ENCODE data around the gene LMO2. TPM values are rescaled to one million over a fixed set of nuclear protein-coding genes. Genes with fewer than 3 reads are reported as not detected.

The LMO2 gene
- total and polyA plus RNA-seq, 2 donors (not counting 3 experiments of a cell fraction or from before 2014, with no cell fraction given): 60.4 to 66.8 TPM

DNA sequence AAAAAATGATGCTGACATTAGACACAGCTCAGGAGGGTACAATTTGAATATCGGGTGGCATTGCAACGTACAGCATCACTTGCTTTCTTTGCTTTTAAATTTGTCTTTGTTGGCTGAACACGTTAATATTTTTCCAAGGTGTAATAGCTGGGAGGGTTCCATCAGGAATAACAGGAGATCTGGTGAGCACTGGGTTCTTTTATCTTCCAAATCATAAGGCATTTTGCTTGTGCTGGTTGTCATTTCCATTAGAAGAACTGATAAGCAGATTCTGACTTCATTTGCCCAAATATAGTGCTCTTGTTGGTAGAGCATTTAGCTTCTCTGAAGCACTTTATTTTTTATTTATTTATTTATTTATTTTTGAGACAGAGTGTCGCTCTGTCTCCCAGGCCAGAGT, 48.9 kb downstream of the LMO2 start:
- H3K27me3 ChIP-seq (ENCODE audit: control insufficient read depth in 2 of 2, insufficient read depth in 2 of 2, low read length in 2 of 2): peaks cover 26 to 28% of the 10 kb centered on the region in 2 experiments
- POLR2A ChIA-PET: no interaction called here

More for the DNA sequence above, 48.9 kb downstream of the LMO2 start:
- no peak for FAIRE-seq
- intact Hi-C loops (cut with micrococcal nuclease) (no loop called here), dilution Hi-C loops (cut with MboI; ENCODE audit: extremely low pct_ligation_motif_present, low sequenced_read_pairs) (no loop called here)
- no peak overlapping the region for H3K9ac ChIP-seq (replicated peaks; ENCODE audit: extremely low read depth, insufficient read depth, low read length)
- CTCF ChIA-PET: interaction anchor here (0.9 to 3.0 kb wide), 8 partner anchors 11 to 154 kb away, joined by 3 to 21 read pairs (median 6); no protein-coding TSS in a partner anchor
- no TSS peak for BruUV-seq (replicated peaks)
- H3K4me1 ChIP-seq (ENCODE audit: control insufficient read depth, extremely low read depth, insufficient read depth, low read length): no peaks in the 10 kb centered on the region
- TF ChIP-seq FOS (IDR thresholded peaks at IDR 0.05; ENCODE audit: borderline replicate concordance, insufficient read depth, low read length) (no peak), CTCF (IDR thresholded peaks at IDR 0.05; ENCODE audit: extremely low read depth in 1 of 2, insufficient read depth in 1 of 2, low read depth in 1 of 2, low read length in 2 of 2) (no peak), EZH2 (IDR thresholded peaks at IDR 0.05; ENCODE audit: borderline replicate concordance, low read depth, low read length, severe bottlenecking) (no peak)
- no peak overlapping the region for H3K27ac ChIP-seq (ENCODE audit: insufficient read depth, low read depth, low read length)
- no peak for DNase-seq (ENCODE audit: low read depth, low spot score)
- H3K4me3 ChIP-seq (replicated peaks in 1 of 3; ENCODE audit: insufficient read depth in 1 of 3, low read depth in 1 of 3, low read length in 3 of 3): no peak overlapping the region
- H3K9me3 ChIP-seq (replicated peaks; ENCODE audit: control insufficient read depth, insufficient read depth, low read length): no peaks in the 10 kb centered on the region
- no peaks in the 10 kb centered on the region for H3K79me2 ChIP-seq (ENCODE audit: control insufficient read depth, insufficient read depth, low read length)
- no peak overlapping the region for H2AFZ ChIP-seq (ENCODE audit: low read depth, low read length)
- H3K36me3 ChIP-seq (ENCODE audit: control insufficient read depth in 2 of 2, extremely low read depth in 1 of 2, insufficient read depth in 2 of 2, low read length in 2 of 2): no peaks in the 10 kb centered on the region
- H4K20me1 ChIP-seq (replicated peaks; ENCODE audit: control insufficient read depth, extremely low read depth, insufficient read depth, low read length): no peaks in the 10 kb centered on the region
- no peak overlapping the region for H3K4me2 ChIP-seq (ENCODE audit: insufficient read depth, low read length)
- H3K9me1 ChIP-seq (replicated peaks; ENCODE audit: control insufficient read depth, extremely low read depth, insufficient read depth, low read length): no peaks in the 10 kb centered on the region

All from endothelial cell of umbilical vein (primary cell).